Sigmoid colon (tissue), 7 donors: ENCODE results near the gene TCP11. TPM values are rescaled to one million over a fixed set of nuclear protein-coding genes. Genes with fewer than 3 reads are reported as not detected.

Source experiments
- DNase-seq: peaks from one replicate; pipeline ENCODE4 v3.0.0-alpha.2; 2019
- H3K27ac ChIP-seq, 4 donors: fragments of 200-600 bp; sonication (generic); one replicate each; pipeline ENCODE4 v1.5.1; 2016 to 2019; ENCODE audit warnings: mild to moderate bottlenecking in 1 of 4
- H3K27me3 ChIP-seq, 3 donors: fragments of 200-600 bp; sonication (generic); one replicate each; pipeline ENCODE4 v1.5.1; 2019; ENCODE audit warnings: mild to moderate bottlenecking in 1 of 3
- H3K36me3 ChIP-seq, 4 donors: fragments of 200-600 bp; sonication (generic); one replicate each; pipeline ENCODE4 v1.5.1; 2016 to 2019
- H3K4me1 ChIP-seq, 4 donors: fragments of 200-600 bp; sonication (generic); one replicate each; pipeline ENCODE4 v1.5.1; 2017 to 2019
- H3K4me3 ChIP-seq, 4 donors: fragments of 200-600 bp; sonication (generic); one replicate each; pipeline ENCODE4 v1.5.1; 2017 to 2019; ENCODE audit warnings: mild to moderate bottlenecking in 2 of 4, moderate library complexity in 1 of 4
- H3K9me3 ChIP-seq, 4 donors: fragments of 200-600 bp in 3 of 4; sonication (generic) in 3 of 4; one replicate each; pipeline versions ENCODE4 v1.5.1 to v1.6.1; 2013 to 2019
- CTCF ChIP-seq, 4 experiments: fragments of 450-650 bp in 3 of 4; fragments of 200-600 bp in 1 of 4; IDR thresholded peaks; one replicate each; pipeline ENCODE4 v1.5.1; 2016 to 2019; ENCODE audit warnings: antibody characterized with exemption in 4 of 4, mild to moderate bottlenecking in 3 of 4, moderate library complexity in 2 of 4
- EP300 ChIP-seq, 4 donors: sonication (generic); formaldehyde crosslinking; IDR thresholded peaks; one replicate each; pipeline ENCODE4 v1.6.1; 2017; ENCODE audit warnings: antibody characterized with exemption in 4 of 4
- POLR2A ChIP-seq, 2 donors: fragments of 450-650 bp; IDR thresholded peaks; one replicate each; pipeline ENCODE4 v1.6.1; 2016; ENCODE audit warnings: antibody characterized with exemption in 2 of 2, mild to moderate bottlenecking in 2 of 2, moderate library complexity in 2 of 2
- POLR2AphosphoS5 ChIP-seq, 4 donors: sonication (generic); formaldehyde crosslinking; IDR thresholded peaks; one replicate each; pipeline ENCODE4 v1.6.1; 2017; ENCODE audit warnings: antibody characterized with exemption in 4 of 4
- WGBS, 2 donors: extraction: QIAGEN DNeasy Blood & Tissue Kit; methylation state at CpG; one replicate each; pipeline ENCODE4 v1.1.7; 2013; 5-methylcytosine and 5-hydroxymethylcytosine counted together
- intact Hi-C: fragments of 100-400 bp; cut with DNase I; formaldehyde crosslinking; loops from one replicate; pipeline ENCODE4 v1.15.1; 2023
- polyA plus RNA-seq, 3 donors: library from polyadenylated mRNA; stranded (reverse); fragments of 200-250 nt; gene quantifications; one replicate each; pipeline ENCODE4 v1.2.3, GENCODE V29; 2013
- total RNA-seq, 4 donors: library from RNA; depleted of rRNA; stranded (reverse); fragments of >200 nt; gene quantifications; one replicate each; pipeline ENCODE4 v1.1.0, GENCODE V29; 2016
- donor health status: healthy with polysubstance abuse.
- donor health status: Bipolar disorder and iron deficiency.
- donor health status: healthy.

The TCP11 gene
- under 1 TPM in 1 of 4 donors, not detected in 3; 0.66 TPM for total RNA-seq
- not detected for polyA plus RNA-seq

- no peak for TF ChIP-seq POLR2AphosphoS5 (IDR thresholded peaks at IDR 0.05)
- TF ChIP-seq CTCF (IDR thresholded peaks at IDR 0.05), result no peak
- no peak for TF ChIP-seq POLR2A (IDR thresholded peaks at IDR 0.05)
- no peak for TF ChIP-seq EP300 (IDR thresholded peaks at IDR 0.05)
- 25 to 29% methylated on average over 69 of the region's 69 CpGs for WGBS, 2 donors
- Histone ChIP-seq H3K27me3 (peaks cover 0 to 10% (median 0%) of the 10 kb centered on the region in 3 donors), H3K36me3 (no peaks in the 10 kb centered on the region), H3K9me3 (no peaks in the 10 kb centered on the region), H3K4me1 (peaks cover 0 to 11% (median 9%) of the 10 kb centered on the region in 4 donors), H3K27ac (no peak within 1 kb of the TSS), H3K4me3 (peak within 1 kb of the TSS in 3 of 4 donors; percentile 21 to 32 (median 27))
- intact Hi-C loops, result loop anchor here (2.0 to 10.0 kb wide), 3 partner anchors 98 to 346 kb away; partner anchors contain the start of genes ANKS1A, BLTP3A and TAF11
- DNase-seq, result no peak
Measured at GRCh38 chr6:35141007-35141655, at the start of gene TCP11. TCP11 (minus strand) TSS chr6:35141339; CDS start chr6:35140870, 469 bp downstream.

DNA sequence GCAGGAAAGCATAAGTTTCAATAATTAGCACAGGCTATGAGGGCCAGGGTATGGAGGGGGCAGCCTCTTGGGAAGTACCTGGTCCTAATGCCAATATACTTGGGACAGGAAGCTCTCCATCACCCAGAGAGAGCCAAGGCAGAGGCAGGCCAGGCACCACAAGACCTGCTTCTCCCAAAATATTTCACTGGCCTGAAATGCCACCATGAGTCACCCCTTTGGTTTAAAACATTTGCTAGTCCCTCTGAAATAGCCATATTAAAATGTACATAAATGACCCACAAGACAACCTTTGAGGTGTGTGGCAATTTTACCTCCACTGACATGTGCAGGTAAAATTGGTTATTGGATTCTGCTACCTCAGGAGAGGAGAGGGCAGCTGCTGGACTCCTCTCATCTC is 49.2 kb upstream of the TCP11 start:
- H3K9me3 ChIP-seq, result no peaks in the 10 kb centered on the region
- H3K27me3 ChIP-seq, result no peaks in the 10 kb centered on the region
- peaks cover 0 to 4% (median 3%) of the 10 kb centered on the region in 4 donors for H3K4me1 ChIP-seq
- no peak overlapping the region for H3K27ac ChIP-seq
- DNase-seq, result no peak
- H3K36me3 ChIP-seq, result no peaks in the 10 kb centered on the region
- H3K4me3 ChIP-seq, result no peak overlapping the region
- intact Hi-C loops, result no loop called here
- TF ChIP-seq EP300 (IDR thresholded peaks at IDR 0.05), result no peak
- no peak for TF ChIP-seq POLR2A (IDR thresholded peaks at IDR 0.05)
- TF ChIP-seq POLR2AphosphoS5 (IDR thresholded peaks at IDR 0.05), result no peak
- TF ChIP-seq CTCF (IDR thresholded peaks at IDR 0.05), result no peak

- 89% methylated on average over 3 of the region's 3 CpGs for WGBS, 2 donors
- Histone ChIP-seq H3K4me1 (peaks cover 0 to 7% (median 6%) of the 10 kb centered on the region in 4 donors), H3K36me3 (no peaks in the 10 kb centered on the region), H3K4me3 (no peak overlapping the region), H3K27ac (no peak overlapping the region), H3K9me3 (no peaks in the 10 kb centered on the region), H3K27me3 (no peaks in the 10 kb centered on the region)
- no peak for DNase-seq
- intact Hi-C loops, result no loop called here
- TF ChIP-seq EP300 (IDR thresholded peaks at IDR 0.05), result no peak
- TF ChIP-seq POLR2A (IDR thresholded peaks at IDR 0.05), result no peak
- no peak for TF ChIP-seq POLR2AphosphoS5 (IDR thresholded peaks at IDR 0.05)
- no peak for TF ChIP-seq CTCF (IDR thresholded peaks at IDR 0.05)
Measured at GRCh38 chr6:35188886-35189285, 47.7 kb upstream of the TCP11 start.

- Histone ChIP-seq H3K27me3 (no peaks in the 10 kb centered on the region), H3K4me1 (peaks cover 0 to 15% (median 13%) of the 10 kb centered on the region in 4 donors), H3K4me3 (no peak overlapping the region), H3K27ac (no peak overlapping the region), H3K9me3 (no peaks in the 10 kb centered on the region), H3K36me3 (no peaks in the 10 kb centered on the region)
- intact Hi-C loops, result no loop called here
- WGBS, 2 donors, result 95 to 98% methylated on average over 2 of the region's 2 CpGs
- no peak for DNase-seq
- TF ChIP-seq POLR2A (IDR thresholded peaks at IDR 0.05) (no peak), POLR2AphosphoS5 (IDR thresholded peaks at IDR 0.05) (no peak), EP300 (IDR thresholded peaks at IDR 0.05) (no peak), CTCF (IDR thresholded peaks at IDR 0.05) (no peak)
Measured at GRCh38 chr6:35186571-35186970, 45.4 kb upstream of the TCP11 start.
